ENCODE results near the gene FAAP20.
"Not testable (repeated sequence)": the region's sequence is repeated elsewhere in the genome, so short reads cannot be mapped to it uniquely, and the experiment has no call there.

Gene FAAP20

GRCh38 chr1:2156866-2157265, 37.7 kb downstream of the FAAP20 start:
- no peak for DNase-seq (ENCODE audit: low read depth in 2 of 2)

DNA sequence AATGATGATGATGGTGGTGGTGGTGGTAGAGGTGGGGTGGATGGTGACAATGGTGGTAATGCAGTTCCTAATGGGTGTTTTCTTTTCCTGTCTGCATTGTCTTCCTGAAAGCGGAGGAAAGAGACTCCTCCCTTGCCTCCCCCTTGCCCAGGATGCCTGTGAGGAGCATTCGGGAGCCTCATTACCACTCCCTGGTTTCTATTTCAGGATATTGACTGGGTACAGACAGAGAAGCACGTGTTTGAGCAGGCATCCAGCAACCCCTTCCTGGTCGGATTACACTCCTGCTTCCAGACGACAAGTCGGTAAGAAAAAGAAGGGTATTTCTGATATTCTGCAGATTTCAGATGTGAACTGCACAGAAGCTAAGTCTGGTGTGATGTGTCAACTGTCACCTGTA, 38.8 kb downstream of the FAAP20 start:
- no peak for DNase-seq (ENCODE audit: low read depth in 2 of 2)

DNA sequence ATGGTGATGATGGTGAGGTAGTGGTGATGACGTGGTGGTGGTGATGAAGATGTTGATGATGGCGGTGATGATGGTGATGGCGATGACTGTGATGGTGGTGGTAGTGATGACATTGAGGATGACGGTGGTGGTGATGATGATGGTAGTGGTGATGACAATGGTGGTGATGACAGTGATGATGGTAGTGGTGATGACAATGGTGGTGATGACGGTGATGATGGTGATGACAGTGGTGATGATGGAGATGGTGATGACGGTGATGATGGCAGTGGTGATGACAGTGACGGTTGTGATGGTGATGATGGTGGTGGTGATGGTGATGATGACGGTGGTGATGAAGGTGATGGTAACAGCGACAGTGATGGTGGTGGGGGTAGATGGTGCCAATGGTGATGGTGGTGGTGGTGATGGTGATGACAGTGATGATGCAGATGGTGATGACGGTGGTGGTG, 39.4 kb downstream of the FAAP20 start:
- DNase-seq (ENCODE audit: low read depth in 2 of 2): no peak

GRCh38 chr1:2154022-2154421, 40.5 kb downstream of the FAAP20 start:
- no peak for DNase-seq (ENCODE audit: low read depth in 2 of 2)

DNA sequence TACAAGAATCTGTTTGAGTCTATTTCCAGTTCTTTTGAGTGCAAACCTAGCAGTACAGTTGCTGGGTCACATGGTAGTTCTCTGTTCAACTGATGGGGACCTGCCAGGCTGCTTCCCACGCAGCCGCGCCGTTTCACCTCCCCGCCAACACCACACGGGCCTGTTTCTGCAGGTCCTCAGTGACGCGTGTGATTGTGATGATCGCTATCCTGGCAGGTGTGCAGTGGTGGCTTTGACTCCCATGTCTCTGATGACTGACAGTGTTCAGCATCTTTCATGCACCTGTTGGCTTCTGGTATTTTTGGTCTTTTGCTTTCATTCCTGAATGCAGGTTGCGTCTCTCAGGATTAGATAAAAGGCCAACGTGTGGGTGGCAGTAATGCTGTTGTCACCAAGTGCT, 41.6 kb downstream of the FAAP20 start:
- no peak for DNase-seq (ENCODE audit: low read depth in 2 of 2)

GRCh38 chr1:2151911-2152310, 42.7 kb downstream of the FAAP20 start:
- no peak for DNase-seq (ENCODE audit: low read depth in 2 of 2)

DNA sequence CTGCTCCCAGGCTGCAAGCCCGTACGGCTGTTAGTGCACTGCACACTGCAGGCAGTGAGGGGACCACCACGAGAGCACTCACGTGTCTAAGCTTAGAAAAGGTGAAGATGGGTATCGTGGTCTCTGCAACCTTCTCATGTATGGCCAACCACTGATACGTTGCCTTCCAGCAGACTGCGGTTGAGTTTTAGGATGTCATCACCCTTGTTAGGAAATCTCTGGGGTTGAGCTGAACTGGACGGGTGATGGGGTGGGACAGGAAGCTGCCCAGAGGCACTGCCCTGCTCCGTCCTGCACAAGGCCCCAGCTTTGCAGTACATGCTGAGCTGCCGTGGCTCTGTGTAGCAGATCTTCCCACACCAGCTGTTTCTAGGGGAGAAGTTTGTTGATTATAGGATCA, 43.3 kb downstream of the FAAP20 start:
- no peak for DNase-seq (ENCODE audit: low read depth in 2 of 2)

- no peak for DNase-seq (ENCODE audit: low read depth in 2 of 2)
These were observed 43.8 kb downstream of the FAAP20 start for GRCh38 chr1:2150801-2151200.

GRCh38 chr1:2148691-2149090, 45.9 kb downstream of the FAAP20 start:
- DNase-seq (ENCODE audit: low read depth in 2 of 2): peak in 1 of 2 donors; percentile 17

- DNase-seq (ENCODE audit: low read depth in 2 of 2): not testable (repeated sequence)
These were observed 46.7 kb downstream of the FAAP20 start for GRCh38 chr1:2147869-2148268.

DNA sequence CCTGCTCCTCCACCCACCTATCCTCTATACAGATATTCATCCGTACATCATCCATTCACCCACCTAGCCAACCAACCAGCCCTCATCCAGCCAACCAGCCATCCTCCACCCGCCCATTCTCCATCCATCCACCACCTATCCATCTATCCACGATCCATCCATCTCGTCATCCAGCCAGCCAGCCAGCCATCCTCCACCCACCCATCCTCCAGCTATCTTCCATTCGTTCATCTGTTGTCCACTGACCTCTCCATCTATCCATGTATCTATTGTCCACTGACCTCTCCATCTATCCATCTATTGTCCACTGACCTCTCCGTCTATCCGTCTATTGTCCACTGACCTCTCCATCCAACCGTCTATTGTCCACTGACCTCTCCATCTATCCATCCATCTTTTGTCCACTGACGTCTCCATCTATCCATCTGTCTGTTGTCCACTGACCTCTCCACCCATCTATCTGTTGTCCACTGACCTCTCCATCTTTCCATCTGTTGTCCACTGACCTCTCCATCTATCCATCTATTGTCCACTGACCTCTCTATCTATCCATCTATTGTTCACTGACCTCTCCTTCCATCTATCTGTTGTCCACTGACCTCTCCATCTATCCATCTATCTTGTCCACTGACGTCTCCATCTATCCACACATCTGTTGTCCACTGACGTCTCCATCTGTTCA, 47.6 kb downstream of the FAAP20 start:
- DNase-seq (ENCODE audit: low read depth in 2 of 2): no peak

- DNase-seq (ENCODE audit: low read depth in 2 of 2): no peak
These were observed 48.4 kb downstream of the FAAP20 start for GRCh38 chr1:2145946-2146835.

DNA sequence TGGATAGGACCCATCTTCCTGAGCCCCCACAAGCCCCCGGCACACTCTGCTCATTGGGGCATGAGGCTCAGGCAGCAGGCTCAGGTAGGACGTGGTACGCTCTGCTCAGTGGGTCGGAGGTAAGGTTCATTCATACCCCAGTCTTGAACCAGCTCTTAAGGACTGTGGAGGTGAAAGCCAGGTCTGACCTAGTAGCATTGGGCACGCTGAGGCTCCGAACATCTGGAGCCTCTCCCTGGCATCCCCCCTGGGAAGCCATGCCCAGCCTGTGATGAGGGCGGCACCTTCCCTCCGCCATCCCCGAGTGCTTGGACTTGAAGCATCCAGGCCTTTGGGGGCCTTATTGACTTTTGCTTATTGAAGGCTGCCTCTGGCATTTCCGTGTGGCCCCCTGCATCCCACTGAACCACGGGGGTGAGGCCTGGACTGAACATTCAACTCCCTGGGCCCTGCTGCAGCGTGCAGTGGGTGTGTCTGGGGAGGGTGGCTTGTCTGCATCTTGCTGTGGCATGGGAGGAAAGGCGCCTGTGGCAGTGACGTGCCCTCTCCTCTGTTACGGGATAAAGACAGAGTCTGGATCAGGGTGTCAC, 50.0 kb downstream of the FAAP20 start:
- no peak for DNase-seq (ENCODE audit: low read depth in 2 of 2)

DNA sequence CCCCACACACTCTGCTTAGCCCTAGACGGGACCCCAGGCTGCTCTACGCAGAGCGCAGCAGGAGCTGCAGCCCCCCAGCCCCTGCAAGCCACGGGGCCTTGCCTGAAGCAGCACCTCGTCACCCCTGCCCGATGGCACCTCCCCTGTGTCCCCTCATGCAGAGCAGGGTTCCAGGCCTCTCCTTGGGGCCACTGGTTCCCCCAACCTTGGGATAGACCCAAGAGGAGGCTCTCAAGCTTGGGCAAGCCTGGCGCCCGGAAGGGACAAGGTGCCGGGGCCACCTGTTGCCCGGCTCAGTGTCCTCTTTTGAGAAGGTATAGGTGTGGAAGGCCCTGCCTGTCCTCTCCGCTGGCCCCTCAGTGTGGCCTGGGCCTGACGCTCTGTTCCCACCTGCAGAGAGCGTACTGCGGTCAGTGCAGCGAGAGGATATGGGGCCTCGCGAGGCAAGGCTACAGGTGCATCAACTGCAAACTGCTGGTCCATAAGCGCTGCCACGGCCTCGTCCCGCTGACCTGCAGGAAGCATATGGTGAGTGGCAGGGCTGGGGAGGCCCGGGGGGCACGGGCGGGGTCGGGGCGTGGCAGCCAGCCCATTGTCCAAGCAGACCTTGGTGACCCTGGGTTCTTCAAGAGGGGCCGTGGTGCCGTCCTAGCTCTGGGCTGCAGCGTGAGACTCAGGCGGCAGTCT, 50.6 kb downstream of the FAAP20 start:
- DNase-seq (ENCODE audit: low read depth in 2 of 2): no peak

DNA sequence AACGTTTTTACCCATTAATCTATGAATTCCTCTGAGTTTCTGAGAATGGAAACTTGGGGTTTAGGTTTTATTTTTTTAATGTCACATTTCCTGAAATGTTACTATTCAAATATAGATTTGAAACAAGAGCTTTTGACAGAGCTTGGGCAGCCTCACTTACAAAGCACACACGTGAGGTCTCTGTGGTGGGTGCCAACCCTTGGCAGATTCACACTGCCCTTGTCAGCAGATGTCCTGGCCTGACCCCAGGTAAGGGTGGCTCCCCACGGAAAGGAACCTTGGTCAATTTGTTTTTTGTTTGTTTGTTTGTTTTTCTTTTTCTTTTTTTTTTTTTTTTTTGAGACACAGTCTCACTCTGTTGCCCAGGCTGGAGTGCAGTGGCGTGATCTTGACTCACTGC, 53.5 kb downstream of the FAAP20 start:
- DNase-seq (ENCODE audit: low read depth in 2 of 2): no peak
